ENCODE data around the gene C5orf47.

DNA sequence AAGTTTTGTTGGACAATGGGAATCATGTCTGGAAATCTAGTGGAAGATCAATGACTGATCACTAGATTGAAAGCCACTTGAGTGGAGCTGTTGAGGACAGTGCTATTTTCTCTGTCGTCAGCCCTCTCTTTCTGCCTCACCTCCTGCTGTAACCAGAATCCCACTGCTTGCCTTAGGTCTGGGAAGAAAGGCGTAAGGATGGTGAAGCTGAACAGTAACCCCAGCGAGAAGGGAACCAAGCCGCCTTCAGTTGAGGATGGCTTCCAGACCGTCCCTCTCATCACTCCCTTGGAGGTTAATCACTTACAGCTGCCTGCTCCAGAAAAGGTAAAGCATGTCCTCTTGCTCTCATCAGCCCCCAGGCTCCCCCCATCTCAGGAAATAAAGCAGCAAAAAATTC lies 57.6 kb downstream of the C5orf47 start:
- no peak for TF ChIP-seq GATA2 (IDR thresholded peaks at IDR 0.05; ENCODE audit: low read depth, low read length)
- no peak for TF ChIP-seq GATA3 (IDR thresholded peaks at IDR 0.05; ENCODE audit: low read depth, low read length)
